GM23248 (cell line): ENCODE measurements around the gene ATXN7L3B. TPM values are rescaled to one million over a fixed set of nuclear protein-coding genes. Genes with fewer than 3 reads are reported as not detected.
"Not testable (repeated sequence)": the region's sequence is repeated elsewhere in the genome, so short reads cannot be mapped to it uniquely, and the experiment has no call there.

ENCODE experiments used
- DNase-seq: peaks from one replicate; pipeline ENCODE4 v3.0.0-alpha.2; 2015
- H2AFZ ChIP-seq: fragments of 200-600 bp; sonication (generic); 2 replicates; pipeline ENCODE4 v1.6.1; 2016; ENCODE audit warnings: antibody characterized with exemption
- H3F3A ChIP-seq: fragments of 200-600 bp; sonication (generic); 2 replicates; pipeline ENCODE4 v1.6.1; 2016; ENCODE audit warnings: mild to moderate bottlenecking, antibody characterized with exemption, mixed run types; ENCODE audit not compliant: insufficient read depth
- H3K27ac ChIP-seq: fragments of 200-600 bp; sonication (generic); 2 replicates; pipeline ENCODE4 v1.5.1; 2016; ENCODE audit warnings: mild to moderate bottlenecking
- H3K27me3 ChIP-seq: fragments of 200-600 bp; sonication (generic); replicated peaks from 2 replicates; pipeline ENCODE4 v1.6.1; 2016; ENCODE audit warnings: mild to moderate bottlenecking; ENCODE audit not compliant: insufficient read depth
- H3K36me3 ChIP-seq: fragments of 200-600 bp; sonication (generic); 2 replicates; pipeline ENCODE4 v1.6.1; 2016; ENCODE audit warnings: low read depth, mild to moderate bottlenecking
- H3K4me1 ChIP-seq: fragments of 200-600 bp; sonication (generic); 2 replicates; pipeline ENCODE4 v1.6.1; 2016; ENCODE audit warnings: mild to moderate bottlenecking; ENCODE audit not compliant: insufficient read depth
- H3K4me2 ChIP-seq: fragments of 200-600 bp; sonication (generic); one replicate; pipeline ENCODE4 v1.6.1; 2016; ENCODE audit warnings: mild to moderate bottlenecking; ENCODE audit not compliant: unreplicated experiment
- H3K4me3 ChIP-seq: fragments of 200-600 bp; sonication (generic); 2 replicates; pipeline ENCODE4 v1.5.1; 2016; ENCODE audit warnings: mild to moderate bottlenecking
- H3K79me2 ChIP-seq: fragments of 200-600 bp; sonication (generic); 2 replicates; pipeline ENCODE4 v1.6.1; 2016; ENCODE audit warnings: mild to moderate bottlenecking; ENCODE audit not compliant: insufficient read depth
- H3K9ac ChIP-seq: fragments of 200-600 bp; sonication (generic); 2 replicates; pipeline ENCODE4 v1.6.1; 2016; ENCODE audit warnings: mild to moderate bottlenecking
- H3K9me2 ChIP-seq: fragments of 200-600 bp; sonication (generic); 2 replicates; pipeline ENCODE4 v1.6.1; 2016; ENCODE audit warnings: mixed run types, mild to moderate bottlenecking, moderate library complexity; ENCODE audit not compliant: insufficient read depth
- H3K9me3 ChIP-seq: fragments of 200-600 bp; sonication (generic); one replicate; pipeline ENCODE4 v1.6.1; 2017; ENCODE audit warnings: low read depth
- H4K20me1 ChIP-seq: fragments of 200-600 bp; sonication (generic); 2 replicates; pipeline ENCODE4 v1.6.0; 2016; ENCODE audit not compliant: insufficient read depth
- EZH2 ChIP-seq: fragments of 200-600 bp; sonication (generic); IDR thresholded peaks from 2 replicates; pipeline ENCODE4 v1.6.1; 2018; ENCODE audit warnings: antibody characterized with exemption, mild to moderate bottlenecking; ENCODE audit not compliant: insufficient read depth, poor library complexity, severe bottlenecking
- EZH2phosphoT487 ChIP-seq: fragments of 200-600 bp; sonication (generic); IDR thresholded peaks from 2 replicates; pipeline ENCODE4 v1.6.1; 2018; ENCODE audit warnings: antibody characterized with exemption, moderate library complexity, mild to moderate bottlenecking, low read depth; ENCODE audit not compliant: insufficient read depth
- WGBS, 2 experiments: methylation state at CpG; one replicate each; pipeline ENCODE4 v1.1.6; 2015 to 2017; ENCODE audit warnings: low lambda C conversion rate in 2 of 2, low coverage in 1 of 2; ENCODE audit errors: missing lambda C conversion rate in 2 of 2; 5-methylcytosine and 5-hydroxymethylcytosine counted together
- in situ Hi-C: fragments of 300-500 bp; cut with MboI; formaldehyde crosslinking; loops from 2 replicates; pipeline ENCODE4 v1.15.0; 2020
- polyA plus RNA-seq: library from polyadenylated mRNA; unstranded; fragments of >200 nt; fragmentation: Nextera tagmentation; extraction: Ambion mirVana; gene quantifications from 2 replicates; pipeline ENCODE4 v1.2.1, GENCODE V29; 2016
- total RNA-seq: library from RNA; depleted of rRNA; stranded (reverse); fragments of >200 nt; shearing (Covaris generic); gene quantifications from 2 replicates; pipeline ENCODE4 v1.2.3, GENCODE V29; 2014

The ATXN7L3B gene
- total and polyA plus RNA-seq, 2 experiments from 2014 or later: 21.4 to 23.3 TPM

GRCh38 chr12:74491374-74491773 lies 46.3 kb upstream of the ATXN7L3B start:
- Histone ChIP-seq H3K36me3 (no peaks in the 10 kb centered on the region), H3K9me2 (no peaks in the 10 kb centered on the region), H3K9ac (no peak overlapping the region), H3K79me2 (no peaks in the 10 kb centered on the region), H3K9me3 (no peaks in the 10 kb centered on the region), H3F3A (no peaks in the 10 kb centered on the region), H2AFZ (no peak overlapping the region), H3K4me2 (no peak overlapping the region), H3K27ac (no peak overlapping the region), H3K4me3 (no peak overlapping the region), H3K4me1 (no peaks in the 10 kb centered on the region), H4K20me1 (no peaks in the 10 kb centered on the region), H3K27me3 (no peaks in the 10 kb centered on the region)
- 6 to 14% methylated on average over 1 of the region's 1 CpG for WGBS, 2 experiments
- DNase-seq: no peak
- in situ Hi-C loops: no loop called here
- no peak for TF ChIP-seq EZH2
- TF ChIP-seq EZH2phosphoT487: no peak

- H3K9ac ChIP-seq: no peak overlapping the region
- H3K79me2 ChIP-seq: no peaks in the 10 kb centered on the region
- no peak overlapping the region for H3K27ac ChIP-seq
- no peaks in the 10 kb centered on the region for H3K36me3 ChIP-seq
- H3K4me3 ChIP-seq: no peak overlapping the region
- 42 to 53% methylated on average over 1 of the region's 1 CpG for WGBS, 2 experiments
- H3K9me3 ChIP-seq: no peaks in the 10 kb centered on the region
- no peaks in the 10 kb centered on the region for H3K9me2 ChIP-seq
- H3K4me2 ChIP-seq: no peak overlapping the region
- DNase-seq: no peak
- TF ChIP-seq EZH2 (no peak), EZH2phosphoT487 (no peak)
- no peak overlapping the region for H2AFZ ChIP-seq
- H4K20me1 ChIP-seq: no peaks in the 10 kb centered on the region
- no peaks in the 10 kb centered on the region for H3K27me3 ChIP-seq
- no peaks in the 10 kb centered on the region for H3F3A ChIP-seq
- in situ Hi-C loops: no loop called here
- no peaks in the 10 kb centered on the region for H3K4me1 ChIP-seq
These were observed 38.4 kb upstream of the ATXN7L3B start for GRCh38 chr12:74499192-74499591.

DNA sequence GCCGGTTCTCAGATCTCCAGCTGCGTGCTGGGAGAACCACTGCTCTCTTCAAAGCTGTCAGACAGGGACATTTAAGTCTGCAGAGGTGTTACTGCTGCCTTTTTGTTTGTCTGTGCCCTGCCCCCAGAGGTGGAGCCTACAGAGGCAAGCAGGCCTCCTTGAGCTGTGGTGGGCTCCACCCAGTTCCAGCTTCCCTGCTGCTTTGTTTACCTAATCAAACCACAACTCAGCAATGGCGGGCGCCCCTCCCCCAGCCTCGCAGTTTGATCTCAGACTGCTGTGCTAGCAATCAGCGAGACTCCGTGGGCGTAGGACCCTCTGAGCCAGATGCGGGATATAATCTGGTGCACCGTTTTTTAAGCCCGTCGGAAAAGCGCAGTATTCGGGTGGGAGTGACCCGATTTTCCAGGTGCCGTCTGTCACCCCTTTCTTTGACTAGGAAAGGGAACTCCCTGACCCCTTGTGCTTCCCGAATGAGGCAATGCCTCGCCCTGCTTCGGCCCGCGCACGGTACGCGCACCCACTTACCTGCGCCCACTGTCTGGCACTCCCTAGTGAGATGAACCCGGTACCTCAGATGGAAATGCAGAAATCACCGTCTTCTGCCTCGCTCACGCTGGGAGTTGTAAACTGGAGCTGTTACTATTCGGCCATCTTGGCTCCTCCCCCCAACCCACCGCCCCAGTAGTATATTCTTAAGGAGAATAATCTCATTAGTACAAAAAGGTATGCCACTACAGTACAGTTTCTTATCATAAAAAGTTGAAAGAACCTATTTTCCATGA lies 28.6 kb upstream of the ATXN7L3B start:
- H3F3A ChIP-seq, H3K4me2 ChIP-seq, H3K27ac ChIP-seq, H3K4me1 ChIP-seq, H3K79me2 ChIP-seq, H3K9ac ChIP-seq, H3K4me3 ChIP-seq, H4K20me1 ChIP-seq, H3K36me3 ChIP-seq, in situ Hi-C loops, H3K27me3 ChIP-seq, H3K9me2 ChIP-seq, H3K9me3 ChIP-seq, DNase-seq, H2AFZ ChIP-seq: not testable (repeated sequence)
- 68 to 81% methylated on average over 21 to 23 of the region's 31 CpGs for WGBS, 2 experiments

- H3K9ac ChIP-seq: no peak overlapping the region
- no peak overlapping the region for H3K4me2 ChIP-seq
- H3F3A ChIP-seq: no peaks in the 10 kb centered on the region
- H3K27ac ChIP-seq: no peak overlapping the region
- no peak for DNase-seq
- no peaks in the 10 kb centered on the region for H4K20me1 ChIP-seq
- no peaks in the 10 kb centered on the region for H3K9me2 ChIP-seq
- no peak overlapping the region for H2AFZ ChIP-seq
- TF ChIP-seq EZH2: no peak
- TF ChIP-seq EZH2phosphoT487: no peak
- no peaks in the 10 kb centered on the region for H3K4me1 ChIP-seq
- H3K36me3 ChIP-seq: no peaks in the 10 kb centered on the region
- in situ Hi-C loops: no loop called here
- H3K27me3 ChIP-seq: no peaks in the 10 kb centered on the region
- no peaks in the 10 kb centered on the region for H3K79me2 ChIP-seq
- H3K4me3 ChIP-seq: no peak overlapping the region
- no peaks in the 10 kb centered on the region for H3K9me3 ChIP-seq
These were observed 27.7 kb upstream of the ATXN7L3B start for GRCh38 chr12:74509886-74510285.
